Stimulated activated effector memory CD8-positive, alpha-beta T cell treated with anti-CD3 and anti-CD28 coated beads, Interleukin-12 subunit alpha, Interleukin-12 subunit beta, amount 100 ng/mL, for 72 hours (primary cell): ENCODE measurements around the gene LRTM2.

Source experiments
- ATAC-seq: fragments of 150-1000 bp; cut with Tn5 transposase; 2 replicates; pipeline ENCODE4 v1.10.0; 2021
- DNase-seq, 2 donors: peaks; one replicate each; pipeline ENCODE4 v3.0.0; 2021 to 2022; ENCODE audit warnings: low spot score in 2 of 2
- H3K27ac Mint-ChIP-seq: one replicate; pipeline ENCODE4 v1.8.0; 2022; ENCODE audit warnings: mild to moderate bottlenecking, mixed read lengths
- H3K36me3 Mint-ChIP-seq: one replicate; pipeline ENCODE4 v1.8.0; 2022; ENCODE audit warnings: mild to moderate bottlenecking, mixed read lengths
- H3K4me1 Mint-ChIP-seq: one replicate; pipeline ENCODE4 v1.8.0; 2022; ENCODE audit warnings: mixed read lengths
- H3K4me3 Mint-ChIP-seq: one replicate; pipeline ENCODE4 v1.8.0; 2022; ENCODE audit warnings: mild to moderate bottlenecking, mixed read lengths
- H3K9me3 Mint-ChIP-seq: one replicate; pipeline ENCODE4 v1.8.0; 2022; ENCODE audit warnings: mixed read lengths

The LRTM2 gene

GRCh38 chr12:1805441-1806081 lies 14.8 kb upstream of the LRTM2 start:
- Mint-ChIP-seq H3K9me3 (no peaks in the 10 kb centered on the region), H3K27ac (peak overlapping the region; percentile 90), H3K36me3 (peaks cover under 1% of the 10 kb centered on the region), H3K4me3 (no peak overlapping the region), H3K4me1 (peaks cover 32% of the 10 kb centered on the region)
- ATAC-seq (no peak), DNase-seq (no peak)

- no peaks in the 10 kb centered on the region for H3K9me3 Mint-ChIP-seq
- H3K27ac Mint-ChIP-seq, result peak overlapping the region; percentile 26
- ATAC-seq, result no peak
- H3K4me1 Mint-ChIP-seq, result peaks cover 41% of the 10 kb centered on the region
- peaks cover 5% of the 10 kb centered on the region for H3K36me3 Mint-ChIP-seq
- no peak overlapping the region for H3K4me3 Mint-ChIP-seq
- DNase-seq, result no peak
Measured at GRCh38 chr12:1806301-1807086, 13.9 kb upstream of the LRTM2 start.

- DNase-seq, result no peak
- Mint-ChIP-seq H3K27ac (peak overlapping the region; percentile 24), H3K4me1 (peaks cover 44% of the 10 kb centered on the region), H3K36me3 (peaks cover 5% of the 10 kb centered on the region), H3K9me3 (no peaks in the 10 kb centered on the region), H3K4me3 (no peak overlapping the region)
- no peak for ATAC-seq
Measured at GRCh38 chr12:1807087-1807860, 13.1 kb upstream of the LRTM2 start.

GRCh38 chr12:1808036-1808797 lies 12.1 kb upstream of the LRTM2 start:
- Mint-ChIP-seq H3K27ac (peak overlapping the region; percentile 89), H3K9me3 (no peaks in the 10 kb centered on the region), H3K4me3 (peak overlapping the region; percentile 76), H3K36me3 (peaks cover 5% of the 10 kb centered on the region), H3K4me1 (peaks cover 44% of the 10 kb centered on the region)
- DNase-seq (no peak), ATAC-seq (no peak)

GRCh38 chr12:1808798-1809480 lies 11.4 kb upstream of the LRTM2 start:
- Mint-ChIP-seq H3K4me3 (peak overlapping the region; percentile 76), H3K36me3 (peaks cover 5% of the 10 kb centered on the region), H3K27ac (peak overlapping the region; percentile 89), H3K4me1 (peaks cover 44% of the 10 kb centered on the region), H3K9me3 (no peaks in the 10 kb centered on the region)
- DNase-seq, result no peak
- peak; percentile 43 for ATAC-seq

GRCh38 chr12:1809591-1810190 lies 10.7 kb upstream of the LRTM2 start:
- DNase-seq (no peak), ATAC-seq (no peak)
- Mint-ChIP-seq H3K36me3 (peaks cover 5% of the 10 kb centered on the region), H3K27ac (peak overlapping the region; percentile 89), H3K9me3 (no peaks in the 10 kb centered on the region), H3K4me1 (peaks cover 38% of the 10 kb centered on the region), H3K4me3 (peak overlapping the region; percentile 76)

- Mint-ChIP-seq H3K9me3 (no peaks in the 10 kb centered on the region), H3K27ac (peak overlapping the region; percentile 89), H3K36me3 (peaks cover 5% of the 10 kb centered on the region), H3K4me3 (peak overlapping the region; percentile 76), H3K4me1 (peaks cover 34% of the 10 kb centered on the region)
- ATAC-seq (no peak), DNase-seq (no peak)
Measured at GRCh38 chr12:1810201-1810930, 10.0 kb upstream of the LRTM2 start.

GRCh38 chr12:1810931-1811280 lies 9.5 kb upstream of the LRTM2 start:
- Mint-ChIP-seq H3K4me1 (peaks cover 34% of the 10 kb centered on the region), H3K9me3 (no peaks in the 10 kb centered on the region), H3K27ac (peak overlapping the region; percentile 89), H3K36me3 (peaks cover 5% of the 10 kb centered on the region), H3K4me3 (peak overlapping the region; percentile 76)
- DNase-seq (no peak), ATAC-seq (no peak)

- Mint-ChIP-seq H3K4me3 (peak overlapping the region; percentile 76), H3K36me3 (peaks cover 5% of the 10 kb centered on the region), H3K9me3 (no peaks in the 10 kb centered on the region), H3K27ac (peak overlapping the region; percentile 89), H3K4me1 (peaks cover 34% of the 10 kb centered on the region)
- DNase-seq (no peak), ATAC-seq (peak; percentile 58)
Measured at GRCh38 chr12:1811281-1811947, 9.0 kb upstream of the LRTM2 start.

- ATAC-seq (no peak), DNase-seq (no peak)
- Mint-ChIP-seq H3K27ac (peak overlapping the region; percentile 89), H3K9me3 (no peaks in the 10 kb centered on the region), H3K36me3 (peaks cover 5% of the 10 kb centered on the region), H3K4me1 (peaks cover 34% of the 10 kb centered on the region), H3K4me3 (peak overlapping the region; percentile 76)
Measured at GRCh38 chr12:1811948-1812291, 8.4 kb upstream of the LRTM2 start.

GRCh38 chr12:1812650-1813302 lies 7.6 kb upstream of the LRTM2 start:
- no peaks in the 10 kb centered on the region for H3K9me3 Mint-ChIP-seq
- ATAC-seq (peak; percentile 60), DNase-seq (no peak)
- peak overlapping the region; percentile 89 for H3K27ac Mint-ChIP-seq
- H3K4me1 Mint-ChIP-seq, result peaks cover 34% of the 10 kb centered on the region
- peak overlapping the region; percentile 76 for H3K4me3 Mint-ChIP-seq
- peaks cover 5% of the 10 kb centered on the region for H3K36me3 Mint-ChIP-seq

- Mint-ChIP-seq H3K27ac (no peak overlapping the region), H3K4me1 (peaks cover 29% of the 10 kb centered on the region)
Measured at GRCh38 chr12:1814266-1814665, 6.1 kb upstream of the LRTM2 start.

GRCh38 chr12:1815108-1815507 lies 5.3 kb upstream of the LRTM2 start:
- no peak for DNase-seq
- peaks cover 30% of the 10 kb centered on the region for H3K4me1 Mint-ChIP-seq
- H3K4me3 Mint-ChIP-seq, result no peak overlapping the region
- no peak for ATAC-seq
- peak overlapping the region; percentile 4 for H3K27ac Mint-ChIP-seq
- H3K9me3 Mint-ChIP-seq, result no peaks in the 10 kb centered on the region
- peaks cover 5% of the 10 kb centered on the region for H3K36me3 Mint-ChIP-seq

More at GRCh38 chr12:1814266-1814665, 6.1 kb upstream of the LRTM2 start:
- ATAC-seq (no peak), DNase-seq (no peak)
- no peak overlapping the region for H3K4me3 Mint-ChIP-seq
- no peaks in the 10 kb centered on the region for H3K9me3 Mint-ChIP-seq
- H3K36me3 Mint-ChIP-seq, result peaks cover 5% of the 10 kb centered on the region
